Spinal cord (tissue), 10 donors: ENCODE results near the gene HSPA12A. TPM values are rescaled to one million over a fixed set of nuclear protein-coding genes. Genes with fewer than 3 reads are reported as not detected.

Source experiments
- DNase-seq, 6 donors: peaks; one replicate each; pipeline versions ENCODE4 v3.0.0 to v3.0.0-alpha.2; 2013 to 2015; ENCODE audit warnings: low spot score in 6 of 6, low read depth in 4 of 6
- H3K27ac ChIP-seq: one replicate; pipeline ENCODE4 v1.5.1; 2013; ENCODE audit warnings: low read depth, low read length, control low read depth
- H3K27me3 ChIP-seq: one replicate; pipeline ENCODE4 v1.6.1; 2013; ENCODE audit warnings: low read length; ENCODE audit not compliant: control insufficient read depth, insufficient read depth
- H3K36me3 ChIP-seq: one replicate; pipeline ENCODE4 v1.6.1; 2013; ENCODE audit warnings: low read length; ENCODE audit not compliant: control insufficient read depth, insufficient read depth
- H3K4me1 ChIP-seq: one replicate; pipeline ENCODE4 v1.6.1; 2013; ENCODE audit warnings: low read length; ENCODE audit not compliant: control insufficient read depth, insufficient read depth
- H3K4me3 ChIP-seq: one replicate; pipeline ENCODE4 v1.5.1; 2013; ENCODE audit warnings: low read depth, low read length, control low read depth
- H3K9me3 ChIP-seq: one replicate; pipeline ENCODE4 v1.6.1; 2013; ENCODE audit warnings: low read length; ENCODE audit not compliant: control insufficient read depth, insufficient read depth
- WGBS: methylation state at CpG from one replicate; pipeline ENCODE4 v1.1.5; 2013; ENCODE audit warnings: missing lambda C conversion rate; ENCODE audit not compliant: insufficient coverage; 5-methylcytosine and 5-hydroxymethylcytosine counted together
- polyA plus RNA-seq, 2 donors: library from polyadenylated mRNA; unstranded; fragments of 120-200 nt; gene quantifications; one replicate each; pipeline ENCODE4 v1.2.1, GENCODE V29; 2013; ENCODE audit not compliant: insufficient read length in 2 of 2
- total RNA-seq, 2 donors: library from RNA; depleted of rRNA in 1 of 2; stranded (reverse); fragments of 120-200 nt in 1 of 2; fragments of >200 nt in 1 of 2; gene quantifications; one replicate each; pipeline versions ENCODE4 v1.2.3 to v1.2.4, GENCODE V29; 2013 to 2014
- donor health status: healthy.

HSPA12A gene
- total and polyA plus RNA-seq, 4 donors, result 35.1 to 106 (median 68.9) TPM

DNA sequence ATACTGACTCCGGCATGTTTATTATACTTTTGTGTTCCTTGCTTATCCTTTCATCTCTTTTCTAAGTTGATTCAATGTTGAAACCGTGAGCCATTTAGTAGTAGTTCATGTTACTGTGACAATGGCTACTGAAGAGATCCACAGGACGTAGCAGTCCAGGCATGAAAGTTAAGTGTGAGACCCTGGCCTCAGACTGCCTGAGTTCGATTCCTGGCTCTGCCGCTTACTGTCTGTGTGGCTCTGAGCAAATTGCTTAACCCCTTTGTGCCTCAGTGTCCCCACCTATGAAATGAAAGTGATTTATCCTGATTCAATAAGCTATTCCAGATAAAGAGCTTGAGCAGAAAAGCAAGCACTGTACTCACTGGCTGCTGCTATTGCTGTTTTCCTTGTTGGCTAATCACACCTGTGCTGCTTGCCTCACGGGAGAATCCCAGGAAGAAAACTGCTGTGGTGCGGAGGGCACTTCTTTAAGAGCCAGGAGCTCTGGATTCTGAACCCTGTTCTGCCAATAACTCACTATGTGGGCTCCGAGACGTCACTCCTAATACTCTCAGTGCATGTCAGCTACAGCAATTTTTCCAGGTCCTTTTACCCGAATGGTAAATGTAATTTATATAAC lies 83.2 kb downstream of the HSPA12A start:
- no peaks in the 10 kb centered on the region for H3K4me1 ChIP-seq
- no peaks in the 10 kb centered on the region for H3K36me3 ChIP-seq
- H3K27ac ChIP-seq, result no peak overlapping the region
- WGBS, result 84% methylated on average over 6 of the region's 10 CpGs
- DNase-seq, result no peak
- H3K9me3 ChIP-seq, result no peaks in the 10 kb centered on the region
- no peak overlapping the region for H3K4me3 ChIP-seq
- no peaks in the 10 kb centered on the region for H3K27me3 ChIP-seq

DNA sequence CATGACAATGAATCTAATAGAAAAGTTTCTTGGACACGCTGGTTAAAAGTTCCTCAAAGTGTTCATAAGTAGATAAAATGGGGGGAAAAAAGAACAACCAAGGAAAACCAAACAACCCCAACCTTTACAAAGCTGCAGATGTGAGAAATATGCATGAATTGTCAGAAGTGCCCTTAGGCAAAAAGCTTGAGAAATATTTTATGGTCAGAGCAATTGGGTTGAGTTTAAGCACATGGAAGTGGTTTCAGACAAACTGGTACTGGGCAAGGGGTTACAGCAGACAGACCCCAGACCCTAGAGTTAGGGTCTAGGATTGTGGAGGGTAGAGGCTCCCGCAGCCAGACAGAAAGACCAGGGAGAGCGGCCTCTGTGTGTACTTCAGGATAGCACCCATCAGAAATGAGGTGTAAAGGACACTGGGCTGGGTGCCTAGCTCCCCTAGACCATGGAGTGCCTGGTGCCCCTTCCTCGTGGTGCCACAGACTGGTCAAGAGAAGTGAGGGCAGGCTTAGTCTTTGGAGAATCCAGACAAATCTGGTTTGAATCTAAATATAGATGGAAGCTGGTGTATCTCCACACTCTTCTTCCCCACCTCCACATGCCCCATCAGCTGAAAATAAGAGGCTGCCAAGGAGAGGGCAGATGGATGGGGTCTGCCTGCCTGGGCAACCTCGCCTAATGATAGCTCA lies 84.4 kb downstream of the HSPA12A start:
- H3K27ac ChIP-seq, result no peak overlapping the region
- H3K4me1 ChIP-seq, result no peaks in the 10 kb centered on the region
- WGBS, result 100% methylated on average over 3 of the region's 5 CpGs
- no peaks in the 10 kb centered on the region for H3K36me3 ChIP-seq
- no peak overlapping the region for H3K4me3 ChIP-seq
- H3K27me3 ChIP-seq, result no peaks in the 10 kb centered on the region
- DNase-seq, result no peak
- H3K9me3 ChIP-seq, result no peaks in the 10 kb centered on the region

GRCh38 chr10:116656044-116656443 lies 86.3 kb downstream of the HSPA12A start:
- no peak overlapping the region for H3K27ac ChIP-seq
- no CpG with 5 or more reads among the region's 4 CpGs for WGBS

GRCh38 chr10:116655568-116655967 lies 86.8 kb downstream of the HSPA12A start:
- no peak overlapping the region for H3K27ac ChIP-seq
- H3K9me3 ChIP-seq, result no peaks in the 10 kb centered on the region
- H3K36me3 ChIP-seq, result no peaks in the 10 kb centered on the region
- WGBS, result 83% methylated on average over 2 of the region's 2 CpGs
- no peaks in the 10 kb centered on the region for H3K4me1 ChIP-seq
- no peak overlapping the region for H3K4me3 ChIP-seq
- DNase-seq, result peak in 1 of 6 donors; percentile 31
- no peaks in the 10 kb centered on the region for H3K27me3 ChIP-seq

More at GRCh38 chr10:116656044-116656443, 86.3 kb downstream of the HSPA12A start:
- Histone ChIP-seq H3K27me3 (no peaks in the 10 kb centered on the region), H3K4me3 (no peak overlapping the region), H3K9me3 (no peaks in the 10 kb centered on the region), H3K4me1 (no peaks in the 10 kb centered on the region), H3K36me3 (no peaks in the 10 kb centered on the region)
- peak in 1 of 6 donors; percentile 52 for DNase-seq

DNA sequence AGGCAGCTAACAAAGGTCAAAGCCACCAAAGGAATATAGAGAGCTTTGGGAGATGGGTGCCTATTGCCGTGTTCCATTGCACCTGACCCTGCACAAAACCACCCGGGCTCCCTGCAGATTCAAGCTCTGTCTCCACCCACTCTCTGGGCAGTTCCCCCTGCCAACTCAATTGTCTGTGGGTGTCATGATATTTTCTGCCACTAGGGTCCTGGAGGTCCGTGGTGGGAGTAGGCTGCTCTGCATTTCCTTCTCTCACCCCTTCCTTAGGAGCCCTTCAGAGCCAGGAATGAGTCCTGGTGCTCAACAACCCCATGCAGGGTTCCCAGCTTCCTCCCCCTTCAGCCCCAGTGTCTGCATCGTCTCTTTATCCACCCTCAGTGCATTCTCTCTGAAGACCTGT lies 87.5 kb downstream of the HSPA12A start:
- peaks cover 3% of the 10 kb centered on the region for H3K9me3 ChIP-seq
- WGBS, result 39% methylated on average over 2 of the region's 4 CpGs
- H3K27ac ChIP-seq, result no peak overlapping the region
- no peaks in the 10 kb centered on the region for H3K4me1 ChIP-seq
- H3K27me3 ChIP-seq, result no peaks in the 10 kb centered on the region
- H3K36me3 ChIP-seq, result no peaks in the 10 kb centered on the region
- no peak for DNase-seq
- H3K4me3 ChIP-seq, result no peak overlapping the region

DNA sequence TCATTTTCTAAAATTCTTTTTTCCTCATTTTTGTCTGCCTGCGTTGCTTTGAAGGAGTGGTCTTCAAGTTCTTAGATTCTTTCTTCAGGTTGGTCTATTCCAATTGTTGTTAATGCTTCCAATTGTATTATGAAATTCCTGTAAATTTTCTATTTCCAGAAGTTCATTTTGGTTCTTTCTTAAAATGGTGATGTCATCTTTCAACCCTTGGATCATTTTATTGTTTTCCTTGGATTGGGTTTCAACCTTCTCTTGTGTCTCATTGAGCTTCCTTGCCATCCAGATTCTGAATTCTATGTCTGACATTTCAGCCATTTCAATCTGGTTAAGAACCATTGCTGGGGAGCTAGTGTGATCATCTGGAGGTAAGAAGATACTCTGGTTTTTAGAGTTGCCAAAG lies 88.5 kb downstream of the HSPA12A start:
- Histone ChIP-seq H3K27me3 (no peaks in the 10 kb centered on the region), H3K27ac (no peak overlapping the region), H3K9me3 (peaks cover 3% of the 10 kb centered on the region), H3K4me1 (no peaks in the 10 kb centered on the region), H3K36me3 (no peaks in the 10 kb centered on the region), H3K4me3 (no peak overlapping the region)
- DNase-seq, result no peak
- WGBS, result no CpG with 5 or more reads among the region's 1 CpG

DNA sequence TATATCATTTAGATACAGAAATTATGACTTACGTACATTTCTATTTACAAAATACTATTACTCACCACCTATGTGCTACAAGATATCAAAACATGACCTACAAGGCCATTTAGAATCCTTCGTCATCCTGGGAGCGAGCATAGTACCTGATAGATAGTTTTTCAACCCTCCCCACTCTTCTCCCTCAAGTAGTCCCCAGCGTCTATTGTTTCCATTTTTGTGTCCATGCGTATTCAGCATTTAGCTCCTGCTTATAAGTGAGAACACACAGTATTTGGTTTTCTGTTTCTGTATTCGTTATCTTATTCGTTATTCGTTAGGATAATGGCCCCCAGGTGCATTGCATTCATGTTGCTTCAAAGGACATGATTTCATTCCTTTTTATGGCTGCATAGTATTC lies 93.5 kb downstream of the HSPA12A start:
- Histone ChIP-seq H3K27ac (no peak overlapping the region), H3K36me3 (no peaks in the 10 kb centered on the region), H3K4me3 (no peak overlapping the region), H3K9me3 (peaks cover 3% of the 10 kb centered on the region), H3K4me1 (no peaks in the 10 kb centered on the region), H3K27me3 (no peaks in the 10 kb centered on the region)
- no peak for DNase-seq
- WGBS, result 77% methylated on average over 4 of the region's 8 CpGs

GRCh38 chr10:116646502-116646901 lies 95.9 kb downstream of the HSPA12A start:
- 97% methylated on average over 5 of the region's 5 CpGs for WGBS
- Histone ChIP-seq H3K36me3 (no peaks in the 10 kb centered on the region), H3K4me1 (no peaks in the 10 kb centered on the region), H3K4me3 (no peak overlapping the region), H3K9me3 (peaks cover 3% of the 10 kb centered on the region), H3K27me3 (no peaks in the 10 kb centered on the region), H3K27ac (no peak overlapping the region)
- no peak for DNase-seq

GRCh38 chr10:116637830-116638229 lies 104.5 kb downstream of the HSPA12A start:
- peaks cover 5% of the 10 kb centered on the region for H3K9me3 ChIP-seq
- H3K4me1 ChIP-seq, result no peaks in the 10 kb centered on the region
- no peaks in the 10 kb centered on the region for H3K27me3 ChIP-seq
- no peak overlapping the region for H3K4me3 ChIP-seq
- DNase-seq, result no peak
- no peaks in the 10 kb centered on the region for H3K36me3 ChIP-seq
- H3K27ac ChIP-seq, result no peak overlapping the region
- WGBS, result 25% methylated on average over 1 of the region's 1 CpG

- Histone ChIP-seq H3K27ac (no peak overlapping the region), H3K36me3 (no peaks in the 10 kb centered on the region), H3K4me3 (no peak overlapping the region), H3K9me3 (peaks cover 5% of the 10 kb centered on the region), H3K4me1 (no peaks in the 10 kb centered on the region), H3K27me3 (no peaks in the 10 kb centered on the region)
- WGBS, result no CpG with 5 or more reads among the region's 2 CpGs
- no peak for DNase-seq
Measured at GRCh38 chr10:116636976-116637375, 105.4 kb downstream of the HSPA12A start.
